Measurements from ENCODE around the gene PSMF1. TPM values are rescaled to one million over a fixed set of nuclear protein-coding genes. Genes with fewer than 3 reads are reported as not detected.

Gene PSMF1
- total and polyA plus RNA-seq, 9 of the 15 experiments (the other 6 are each of a cell fraction or from before 2014, with no cell fraction given), result 8.5 to 192 (median 33.2) TPM

DNA sequence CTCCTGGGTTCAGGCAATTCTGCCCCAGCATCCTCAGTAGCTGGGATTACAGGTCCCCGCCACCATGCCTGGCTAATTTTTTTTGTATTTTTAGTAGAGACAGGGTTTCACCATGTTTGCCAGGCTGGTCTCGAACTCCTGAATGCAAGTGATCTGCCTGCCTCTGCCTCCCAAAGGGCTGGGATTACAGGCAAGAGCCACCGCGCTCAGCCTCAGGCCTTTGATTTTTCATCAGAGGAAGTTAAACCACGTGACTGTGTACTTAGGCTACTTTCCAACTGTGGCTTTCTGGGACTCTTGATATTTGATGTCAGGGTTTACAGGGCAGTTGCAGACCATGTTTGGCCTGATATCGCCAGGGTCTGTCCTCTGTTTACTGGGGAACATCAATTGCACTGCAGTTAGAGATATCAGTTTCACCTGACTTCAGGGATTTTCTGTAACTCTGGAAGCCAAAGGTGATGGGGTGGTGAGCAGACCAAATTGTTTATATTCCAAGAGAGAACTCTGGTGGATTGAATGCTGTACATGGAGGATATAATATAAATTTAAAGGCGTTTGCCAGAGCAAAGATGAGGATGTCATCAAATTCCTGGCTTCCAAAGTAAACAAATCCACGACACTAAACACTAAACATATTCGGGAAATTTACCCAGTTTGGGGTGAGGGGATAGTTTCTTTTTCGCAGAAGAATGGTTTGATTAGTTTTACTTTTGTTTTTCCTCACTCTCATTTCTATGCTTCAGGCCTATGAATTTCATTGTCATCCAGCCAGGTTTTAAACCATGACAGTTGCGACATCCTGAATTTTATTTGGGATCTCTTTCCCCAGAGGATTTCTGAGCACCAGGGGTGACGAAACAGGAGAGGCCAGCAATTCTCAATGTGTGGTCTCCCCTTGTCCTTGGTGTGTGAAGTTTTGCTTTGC lies 4.2 kb downstream of the PSMF1 start (continued):
- TF ChIP-seq, protein P1, sequence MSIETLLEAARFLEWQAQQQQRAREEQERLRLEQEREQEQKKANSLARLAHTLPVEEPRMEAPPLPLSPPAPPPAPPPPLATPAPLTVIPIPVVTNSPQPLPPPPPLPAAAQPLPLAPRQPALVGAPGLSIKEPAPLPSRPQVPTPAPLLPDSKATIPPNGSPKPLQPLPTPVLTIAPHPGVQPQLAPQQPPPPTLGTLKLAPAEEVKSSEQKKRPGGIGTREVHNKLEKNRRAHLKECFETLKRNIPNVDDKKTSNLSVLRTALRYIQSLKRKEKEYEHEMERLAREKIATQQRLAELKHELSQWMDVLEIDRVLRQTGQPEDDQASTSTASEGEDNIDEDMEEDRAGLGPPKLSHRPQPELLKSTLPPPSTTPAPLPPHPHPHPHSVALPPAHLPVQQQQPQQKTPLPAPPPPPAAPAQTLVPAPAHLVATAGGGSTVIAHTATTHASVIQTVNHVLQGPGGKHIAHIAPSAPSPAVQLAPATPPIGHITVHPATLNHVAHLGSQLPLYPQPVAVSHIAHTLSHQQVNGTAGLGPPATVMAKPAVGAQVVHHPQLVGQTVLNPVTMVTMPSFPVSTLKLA (conservative IDR thresholded peaks at IDR 0.05), result peak in 1 of 2 experiments; percentile 42; a peak in 1 of 4 replicates
- TF ChIP-seq, protein P2, sequence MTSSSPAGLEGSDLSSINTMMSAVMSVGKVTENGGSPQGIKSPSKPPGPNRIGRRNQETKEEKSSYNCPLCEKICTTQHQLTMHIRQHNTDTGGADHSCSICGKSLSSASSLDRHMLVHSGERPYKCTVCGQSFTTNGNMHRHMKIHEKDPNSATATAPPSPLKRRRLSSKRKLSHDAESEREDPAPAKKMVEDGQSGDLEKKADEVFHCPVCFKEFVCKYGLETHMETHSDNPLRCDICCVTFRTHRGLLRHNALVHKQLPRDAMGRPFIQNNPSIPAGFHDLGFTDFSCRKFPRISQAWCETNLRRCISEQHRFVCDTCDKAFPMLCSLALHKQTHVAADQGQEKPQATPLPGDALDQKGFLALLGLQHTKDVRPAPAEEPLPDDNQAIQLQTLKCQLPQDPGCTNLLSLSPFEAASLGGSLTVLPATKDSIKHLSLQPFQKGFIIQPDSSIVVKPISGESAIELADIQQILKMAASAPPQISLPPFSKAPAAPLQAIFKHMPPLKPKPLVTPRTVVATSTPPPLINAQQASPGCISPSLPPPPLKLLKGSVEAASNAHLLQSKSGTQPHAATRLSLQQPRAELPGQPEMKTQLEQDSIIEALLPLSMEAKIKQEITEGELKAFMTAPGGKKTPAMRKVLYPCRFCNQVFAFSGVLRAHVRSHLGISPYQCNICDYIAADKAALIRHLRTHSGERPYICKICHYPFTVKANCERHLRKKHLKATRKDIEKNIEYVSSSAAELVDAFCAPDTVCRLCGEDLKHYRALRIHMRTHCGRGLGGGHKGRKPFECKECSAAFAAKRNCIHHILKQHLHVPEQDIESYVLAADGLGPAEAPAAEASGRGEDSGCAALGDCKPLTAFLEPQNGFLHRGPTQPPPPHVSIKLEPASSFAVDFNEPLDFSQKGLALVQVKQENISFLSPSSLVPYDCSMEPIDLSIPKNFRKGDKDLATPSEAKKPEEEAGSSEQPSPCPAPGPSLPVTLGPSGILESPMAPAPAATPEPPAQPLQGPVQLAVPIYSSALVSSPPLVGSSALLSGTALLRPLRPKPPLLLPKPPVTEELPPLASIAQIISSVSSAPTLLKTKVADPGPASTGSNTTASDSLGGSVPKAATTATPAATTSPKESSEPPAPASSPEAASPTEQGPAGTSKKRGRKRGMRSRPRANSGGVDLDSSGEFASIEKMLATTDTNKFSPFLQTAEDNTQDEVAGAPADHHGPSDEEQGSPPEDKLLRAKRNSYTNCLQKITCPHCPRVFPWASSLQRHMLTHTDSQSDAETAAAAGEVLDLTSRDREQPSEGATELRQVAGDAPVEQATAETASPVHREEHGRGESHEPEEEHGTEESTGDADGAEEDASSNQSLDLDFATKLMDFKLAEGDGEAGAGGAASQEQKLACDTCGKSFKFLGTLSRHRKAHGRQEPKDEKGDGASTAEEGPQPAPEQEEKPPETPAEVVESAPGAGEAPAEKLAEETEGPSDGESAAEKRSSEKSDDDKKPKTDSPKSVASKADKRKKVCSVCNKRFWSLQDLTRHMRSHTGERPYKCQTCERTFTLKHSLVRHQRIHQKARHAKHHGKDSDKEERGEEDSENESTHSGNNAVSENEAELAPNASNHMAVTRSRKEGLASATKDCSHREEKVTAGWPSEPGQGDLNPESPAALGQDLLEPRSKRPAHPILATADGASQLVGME (CRISPR knock-in tag; IDR thresholded peaks at IDR 0.05), result no peak
- TF ChIP-seq ZC3H11A (IDR thresholded peaks at IDR 0.05; ENCODE audit: low read depth, low read length) (no peak), CTBP1 (IDR thresholded peaks at IDR 0.05; ENCODE audit: borderline replicate concordance) (peak; percentile 60; the same call in 1 of the 2 replicates), PHF21A (IDR thresholded peaks at IDR 0.05; ENCODE audit: borderline replicate concordance, low read depth) (0 out of 2 replicates have a peak, but pooled peaks have one; percentile 35), FOXJ2 (tag; IDR thresholded peaks at IDR 0.05) (0 out of 2 replicates have a peak, but pooled peaks have one; percentile 25), BACH1 (tag; IDR thresholded peaks at IDR 0.05) (no peak), GATA2 (CRISPR knock-in tag; IDR thresholded peaks at IDR 0.05) (peak; percentile 39; the same call in 1 of the 2 replicates), ZNF668 (CRISPR knock-in tag; IDR thresholded peaks at IDR 0.05) (no peak)
- TF ChIP-seq, protein P3, sequence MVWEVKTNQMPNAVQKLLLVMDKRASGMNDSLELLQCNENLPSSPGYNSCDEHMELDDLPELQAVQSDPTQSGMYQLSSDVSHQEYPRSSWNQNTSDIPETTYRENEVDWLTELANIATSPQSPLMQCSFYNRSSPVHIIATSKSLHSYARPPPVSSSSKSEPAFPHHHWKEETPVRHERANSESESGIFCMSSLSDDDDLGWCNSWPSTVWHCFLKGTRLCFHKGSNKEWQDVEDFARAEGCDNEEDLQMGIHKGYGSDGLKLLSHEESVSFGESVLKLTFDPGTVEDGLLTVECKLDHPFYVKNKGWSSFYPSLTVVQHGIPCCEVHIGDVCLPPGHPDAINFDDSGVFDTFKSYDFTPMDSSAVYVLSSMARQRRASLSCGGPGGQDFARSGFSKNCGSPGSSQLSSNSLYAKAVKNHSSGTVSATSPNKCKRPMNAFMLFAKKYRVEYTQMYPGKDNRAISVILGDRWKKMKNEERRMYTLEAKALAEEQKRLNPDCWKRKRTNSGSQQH (CRISPR knock-in tag; IDR thresholded peaks at IDR 0.05), result no peak
- TF ChIP-seq, protein P4, sequence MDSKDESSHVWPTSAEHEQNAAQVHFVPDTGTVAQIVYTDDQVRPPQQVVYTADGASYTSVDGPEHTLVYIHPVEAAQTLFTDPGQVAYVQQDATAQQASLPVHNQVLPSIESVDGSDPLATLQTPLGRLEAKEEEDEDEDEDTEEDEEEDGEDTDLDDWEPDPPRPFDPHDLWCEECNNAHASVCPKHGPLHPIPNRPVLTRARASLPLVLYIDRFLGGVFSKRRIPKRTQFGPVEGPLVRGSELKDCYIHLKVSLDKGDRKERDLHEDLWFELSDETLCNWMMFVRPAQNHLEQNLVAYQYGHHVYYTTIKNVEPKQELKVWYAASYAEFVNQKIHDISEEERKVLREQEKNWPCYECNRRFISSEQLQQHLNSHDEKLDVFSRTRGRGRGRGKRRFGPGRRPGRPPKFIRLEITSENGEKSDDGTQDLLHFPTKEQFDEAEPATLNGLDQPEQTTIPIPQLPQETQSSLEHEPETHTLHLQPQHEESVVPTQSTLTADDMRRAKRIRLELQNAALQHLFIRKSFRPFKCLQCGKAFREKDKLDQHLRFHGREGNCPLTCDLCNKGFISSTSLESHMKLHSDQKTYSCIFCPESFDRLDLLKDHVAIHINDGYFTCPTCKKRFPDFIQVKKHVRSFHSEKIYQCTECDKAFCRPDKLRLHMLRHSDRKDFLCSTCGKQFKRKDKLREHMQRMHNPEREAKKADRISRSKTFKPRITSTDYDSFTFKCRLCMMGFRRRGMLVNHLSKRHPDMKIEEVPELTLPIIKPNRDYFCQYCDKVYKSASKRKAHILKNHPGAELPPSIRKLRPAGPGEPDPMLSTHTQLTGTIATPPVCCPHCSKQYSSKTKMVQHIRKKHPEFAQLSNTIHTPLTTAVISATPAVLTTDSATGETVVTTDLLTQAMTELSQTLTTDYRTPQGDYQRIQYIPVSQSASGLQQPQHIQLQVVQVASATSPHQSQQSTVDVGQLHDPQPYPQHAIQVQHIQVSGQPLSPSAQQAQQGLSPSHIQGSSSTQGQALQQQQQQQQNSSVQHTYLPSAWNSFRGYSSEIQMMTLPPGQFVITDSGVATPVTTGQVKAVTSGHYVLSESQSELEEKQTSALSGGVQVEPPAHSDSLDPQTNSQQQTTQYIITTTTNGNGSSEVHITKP (IDR thresholded peaks at IDR 0.05; ENCODE audit: partially characterized antibody), result no peak
- TF ChIP-seq, protein P5, sequence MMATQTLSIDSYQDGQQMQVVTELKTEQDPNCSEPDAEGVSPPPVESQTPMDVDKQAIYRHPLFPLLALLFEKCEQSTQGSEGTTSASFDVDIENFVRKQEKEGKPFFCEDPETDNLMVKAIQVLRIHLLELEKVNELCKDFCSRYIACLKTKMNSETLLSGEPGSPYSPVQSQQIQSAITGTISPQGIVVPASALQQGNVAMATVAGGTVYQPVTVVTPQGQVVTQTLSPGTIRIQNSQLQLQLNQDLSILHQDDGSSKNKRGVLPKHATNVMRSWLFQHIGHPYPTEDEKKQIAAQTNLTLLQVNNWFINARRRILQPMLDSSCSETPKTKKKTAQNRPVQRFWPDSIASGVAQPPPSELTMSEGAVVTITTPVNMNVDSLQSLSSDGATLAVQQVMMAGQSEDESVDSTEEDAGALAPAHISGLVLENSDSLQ (IDR thresholded peaks at IDR 0.05), result no peak
